Measurements from ENCODE around the gene APCDD1L. TPM values are rescaled to one million over a fixed set of nuclear protein-coding genes. Genes with fewer than 3 reads are reported as not detected.

APCDD1L gene
- total RNA-seq, 3 donors from 2014 or later, result 0.73 to 2.0 TPM; not detected in 1

GRCh38 chr20:58483051-58483450 lies 32.1 kb downstream of the APCDD1L start:
- DNase-seq (ENCODE audit: low spot score in 2 of 2), result no peak
- no peaks in the 10 kb centered on the region for H3K36me3 ChIP-seq
- intact Hi-C loops (cut with DNase I; ENCODE audit: low total_unique reads), result no loop called here
- H3K4me3 ChIP-seq, result no peak overlapping the region
- no peaks in the 10 kb centered on the region for H3K27me3 ChIP-seq
- H3K27ac ChIP-seq, result no peak overlapping the region
- TF ChIP-seq POLR2AphosphoS5 (IDR thresholded peaks at IDR 0.05) (no peak), POLR2A (IDR thresholded peaks at IDR 0.05) (no peak)
- TF ChIP-seq, protein P1, sequence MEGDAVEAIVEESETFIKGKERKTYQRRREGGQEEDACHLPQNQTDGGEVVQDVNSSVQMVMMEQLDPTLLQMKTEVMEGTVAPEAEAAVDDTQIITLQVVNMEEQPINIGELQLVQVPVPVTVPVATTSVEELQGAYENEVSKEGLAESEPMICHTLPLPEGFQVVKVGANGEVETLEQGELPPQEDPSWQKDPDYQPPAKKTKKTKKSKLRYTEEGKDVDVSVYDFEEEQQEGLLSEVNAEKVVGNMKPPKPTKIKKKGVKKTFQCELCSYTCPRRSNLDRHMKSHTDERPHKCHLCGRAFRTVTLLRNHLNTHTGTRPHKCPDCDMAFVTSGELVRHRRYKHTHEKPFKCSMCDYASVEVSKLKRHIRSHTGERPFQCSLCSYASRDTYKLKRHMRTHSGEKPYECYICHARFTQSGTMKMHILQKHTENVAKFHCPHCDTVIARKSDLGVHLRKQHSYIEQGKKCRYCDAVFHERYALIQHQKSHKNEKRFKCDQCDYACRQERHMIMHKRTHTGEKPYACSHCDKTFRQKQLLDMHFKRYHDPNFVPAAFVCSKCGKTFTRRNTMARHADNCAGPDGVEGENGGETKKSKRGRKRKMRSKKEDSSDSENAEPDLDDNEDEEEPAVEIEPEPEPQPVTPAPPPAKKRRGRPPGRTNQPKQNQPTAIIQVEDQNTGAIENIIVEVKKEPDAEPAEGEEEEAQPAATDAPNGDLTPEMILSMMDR (IDR thresholded peaks at IDR 0.05), result no peak
- no peaks in the 10 kb centered on the region for H3K4me1 ChIP-seq
- peaks cover 21 to 28% of the 10 kb centered on the region in 2 donors for H3K9me3 ChIP-seq

- intact Hi-C loops (cut with DNase I; ENCODE audit: low total_unique reads), result no loop called here
- H3K4me3 ChIP-seq, result no peak overlapping the region
- H3K36me3 ChIP-seq, result no peaks in the 10 kb centered on the region
- TF ChIP-seq, protein P1 (IDR thresholded peaks at IDR 0.05), result no peak
- TF ChIP-seq POLR2A (IDR thresholded peaks at IDR 0.05) (no peak), POLR2AphosphoS5 (IDR thresholded peaks at IDR 0.05) (no peak)
- H3K27ac ChIP-seq, result no peak overlapping the region
- no peak for DNase-seq (ENCODE audit: low spot score in 2 of 2)
- H3K4me1 ChIP-seq, result no peaks in the 10 kb centered on the region
- peaks cover 24 to 33% of the 10 kb centered on the region in 2 donors for H3K9me3 ChIP-seq
- H3K27me3 ChIP-seq, result no peaks in the 10 kb centered on the region
Measured at GRCh38 chr20:58482416-58482815, 32.8 kb downstream of the APCDD1L start.

DNA sequence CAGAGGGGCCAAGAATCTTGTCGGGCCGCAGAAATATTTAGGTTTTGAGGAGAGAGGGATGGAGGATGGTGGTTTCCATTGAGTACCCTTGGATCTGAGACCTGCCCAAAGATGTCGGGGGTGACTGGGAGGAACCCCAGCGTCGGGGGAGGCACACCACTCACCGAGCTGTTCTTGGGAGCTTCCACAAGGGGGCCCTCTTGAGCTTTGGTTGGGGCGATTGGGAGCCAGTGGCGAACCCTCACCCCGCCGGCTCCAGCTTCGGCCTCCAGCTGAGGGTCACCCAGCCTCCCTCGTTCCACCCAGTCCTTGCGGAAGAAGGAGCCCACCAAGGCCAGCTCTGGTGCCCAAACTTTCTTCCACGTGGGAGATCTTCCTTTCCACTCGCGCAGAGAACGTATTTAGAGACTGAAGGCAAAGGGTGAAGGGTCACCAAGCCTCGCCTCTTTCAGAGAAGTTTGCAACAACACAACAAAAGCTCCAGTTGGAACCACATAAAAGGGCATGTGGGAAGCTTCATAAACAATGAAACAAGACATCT lies 33.6 kb downstream of the APCDD1L start:
- Histone ChIP-seq H3K27me3 (no peaks in the 10 kb centered on the region), H3K27ac (no peak overlapping the region), H3K4me3 (no peak overlapping the region), H3K36me3 (no peaks in the 10 kb centered on the region), H3K4me1 (no peaks in the 10 kb centered on the region), H3K9me3 (peaks cover 24 to 39% of the 10 kb centered on the region in 2 donors)
- no peak for DNase-seq (ENCODE audit: low spot score in 2 of 2)
- no peak for TF ChIP-seq POLR2A (IDR thresholded peaks at IDR 0.05)
- TF ChIP-seq, protein P1 (IDR thresholded peaks at IDR 0.05), result peak in 2 of 3 donors; percentile 51 to 53
- no peak for TF ChIP-seq POLR2AphosphoS5 (IDR thresholded peaks at IDR 0.05)
- intact Hi-C loops (cut with DNase I; ENCODE audit: low total_unique reads), result no loop called here

GRCh38 chr20:58480551-58481336 lies 34.5 kb downstream of the APCDD1L start:
- TF ChIP-seq, protein P1 (IDR thresholded peaks at IDR 0.05), result no peak
- TF ChIP-seq POLR2AphosphoS5 (IDR thresholded peaks at IDR 0.05) (no peak), POLR2A (IDR thresholded peaks at IDR 0.05) (no peak)
- Histone ChIP-seq H3K36me3 (no peaks in the 10 kb centered on the region), H3K27me3 (no peaks in the 10 kb centered on the region), H3K27ac (no peak overlapping the region), H3K9me3 (peaks cover 16 to 32% of the 10 kb centered on the region in 2 donors), H3K4me1 (no peaks in the 10 kb centered on the region), H3K4me3 (no peak overlapping the region)
- intact Hi-C loops (cut with DNase I; ENCODE audit: low total_unique reads), result no loop called here
- DNase-seq (ENCODE audit: low spot score in 2 of 2), result no peak

- Histone ChIP-seq H3K9me3 (peaks cover 11 to 28% of the 10 kb centered on the region in 2 donors), H3K27ac (no peak overlapping the region), H3K4me3 (no peak overlapping the region), H3K4me1 (no peaks in the 10 kb centered on the region), H3K27me3 (no peaks in the 10 kb centered on the region), H3K36me3 (no peaks in the 10 kb centered on the region)
- peak in 1 of 2 donors; percentile 30 for DNase-seq (ENCODE audit: low spot score in 2 of 2)
- intact Hi-C loops (cut with DNase I; ENCODE audit: low total_unique reads), result no loop called here
- TF ChIP-seq POLR2AphosphoS5 (IDR thresholded peaks at IDR 0.05) (no peak), POLR2A (IDR thresholded peaks at IDR 0.05) (no peak)
- TF ChIP-seq, protein P1 (IDR thresholded peaks at IDR 0.05), result no peak
Measured at GRCh38 chr20:58479726-58480440, 35.3 kb downstream of the APCDD1L start.

Data from breast epithelium (tissue), 4 donors.